HEK293T (cell line): Measurements from ENCODE around the gene MPHOSPH10.

Source experiments
- FOXM1 ChIP-seq: fragments of 450-650 bp; IDR thresholded peaks from 2 replicates; pipeline ENCODE4 v1.6.1; 2017; ENCODE audit warnings: mild to moderate bottlenecking, borderline replicate concordance
- L3MBTL2 ChIP-seq: fragments of 450-650 bp; conservative IDR thresholded peaks from 2 replicates; pipeline ENCODE4 v1.6.1; 2016; ENCODE audit warnings: mild to moderate bottlenecking
- SP1 ChIP-seq: fragments of 450-650 bp; IDR thresholded peaks from 2 replicates; pipeline ENCODE4 v1.6.1; 2017
- SUZ12 ChIP-seq: fragments of 450-650 bp; IDR thresholded peaks from 2 replicates; pipeline ENCODE4 v1.6.1; 2016; ENCODE audit warnings: mild to moderate bottlenecking
- ZNF384 ChIP-seq: fragments of 450-650 bp; IDR thresholded peaks from 2 replicates; pipeline ENCODE4 v1.6.1; 2016

GRCh38 chr2:71121479-71121878, 9.0 kb upstream of the MPHOSPH10 start:
- no peak for TF ChIP-seq ZNF384
- no peak for TF ChIP-seq SUZ12
- TF ChIP-seq FOXM1: no peak
- TF ChIP-seq L3MBTL2: no peak
- TF ChIP-seq SP1: no peak
